Activated gamma-delta T cell treated with anti-CD3 and anti-CD28 coated beads, Interleukin-2, amount 50 U/mL, for 16 hours (primary cell): ENCODE measurements around the gene SOBP.
A peak's percentile ranks its signal among the peaks of the same experiment; 100 is the strongest.

Experiments used
- DNase-seq: peaks from one replicate; pipeline ENCODE4 v3.0.0-alpha.2; 2020; ENCODE audit warnings: low read depth

The SOBP gene

GRCh38 chr6:107661291-107661690, 171.4 kb downstream of the SOBP start:
- no peak for DNase-seq

DNA sequence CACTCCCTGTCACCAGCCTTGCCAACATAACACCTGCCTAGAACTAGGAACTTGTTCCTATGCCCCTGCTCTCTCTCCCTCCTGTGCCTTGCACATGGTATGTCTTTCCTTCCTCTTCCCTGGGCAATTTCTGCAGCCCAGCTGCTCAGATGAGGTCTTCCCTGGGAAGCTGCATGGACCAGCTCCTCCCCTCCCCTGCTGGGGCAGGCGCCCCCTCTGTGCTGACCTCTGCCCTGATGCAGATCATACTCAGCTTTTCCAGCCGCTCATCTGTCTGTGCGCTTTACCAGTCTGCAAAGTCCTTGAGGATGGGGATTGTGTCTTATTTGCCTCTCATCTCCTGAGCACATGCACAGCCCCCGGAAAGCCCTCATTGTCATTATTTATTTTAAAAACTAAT, 172.4 kb downstream of the SOBP start:
- DNase-seq, result no peak

- no peak for DNase-seq
Observed at GRCh38 chr6:107663308-107663707, 173.4 kb downstream of the SOBP start.

DNA sequence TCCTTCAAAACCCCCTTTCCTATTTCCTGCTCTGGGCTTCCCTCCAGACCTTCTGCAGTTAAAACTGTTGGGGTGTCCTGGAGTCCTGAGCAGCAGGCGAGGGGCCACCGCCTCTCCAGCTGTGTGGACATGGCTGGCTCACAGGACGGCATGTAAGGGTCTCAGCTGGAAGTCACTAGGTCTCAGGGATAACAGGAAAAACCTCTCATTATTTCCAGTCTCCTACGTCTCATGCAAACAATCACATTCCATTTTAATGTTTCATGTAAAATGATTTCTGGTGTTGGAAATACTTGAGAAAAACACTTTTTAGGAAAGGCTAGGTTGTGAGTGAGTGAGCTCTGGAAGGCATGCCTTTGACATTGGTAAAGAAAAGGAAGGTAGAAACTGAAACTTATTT, 175.5 kb downstream of the SOBP start:
- DNase-seq, result no peak

DNA sequence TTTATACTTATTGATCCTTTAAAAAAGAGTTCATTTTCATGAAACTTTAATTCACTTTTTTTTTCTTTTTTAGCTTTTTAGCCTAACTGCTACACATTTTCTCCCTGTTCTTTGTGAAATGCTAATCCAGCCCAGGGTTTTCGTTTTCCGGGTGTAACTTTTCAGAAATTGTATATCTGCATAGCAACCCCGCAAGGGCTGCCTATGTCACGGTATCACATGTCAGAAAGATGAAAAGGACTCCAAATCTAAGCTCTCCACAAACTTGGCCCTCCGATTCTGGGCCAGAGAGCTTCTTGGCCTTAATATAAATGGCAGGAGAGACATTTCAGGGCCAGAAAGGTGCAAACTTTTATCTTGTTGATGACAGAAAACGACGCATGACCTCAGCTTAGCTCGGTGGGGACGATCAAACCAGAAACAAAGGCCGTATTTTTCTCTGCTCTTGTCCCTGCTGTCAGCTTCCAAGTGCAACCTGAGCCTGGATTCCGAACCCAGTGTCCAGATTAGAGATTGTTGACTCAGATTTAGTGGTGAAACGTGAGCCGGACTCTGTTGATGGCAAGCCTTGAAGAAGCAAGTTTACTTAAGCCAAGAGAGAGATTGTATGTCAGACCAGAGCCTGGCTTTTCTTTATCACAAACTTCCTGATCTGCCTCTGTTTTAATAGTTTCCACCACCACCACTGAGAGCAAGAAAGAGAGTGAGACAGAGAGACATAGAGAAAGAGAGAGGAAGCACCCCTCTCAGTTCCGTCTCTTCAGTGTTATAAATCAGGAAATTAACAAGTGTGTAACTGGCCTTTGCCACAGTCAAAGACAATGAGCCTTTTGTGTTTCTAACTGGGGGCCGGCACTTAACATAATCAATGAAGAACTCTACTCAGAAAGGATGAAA, 176.4 kb downstream of the SOBP start:
- no peak for DNase-seq

DNA sequence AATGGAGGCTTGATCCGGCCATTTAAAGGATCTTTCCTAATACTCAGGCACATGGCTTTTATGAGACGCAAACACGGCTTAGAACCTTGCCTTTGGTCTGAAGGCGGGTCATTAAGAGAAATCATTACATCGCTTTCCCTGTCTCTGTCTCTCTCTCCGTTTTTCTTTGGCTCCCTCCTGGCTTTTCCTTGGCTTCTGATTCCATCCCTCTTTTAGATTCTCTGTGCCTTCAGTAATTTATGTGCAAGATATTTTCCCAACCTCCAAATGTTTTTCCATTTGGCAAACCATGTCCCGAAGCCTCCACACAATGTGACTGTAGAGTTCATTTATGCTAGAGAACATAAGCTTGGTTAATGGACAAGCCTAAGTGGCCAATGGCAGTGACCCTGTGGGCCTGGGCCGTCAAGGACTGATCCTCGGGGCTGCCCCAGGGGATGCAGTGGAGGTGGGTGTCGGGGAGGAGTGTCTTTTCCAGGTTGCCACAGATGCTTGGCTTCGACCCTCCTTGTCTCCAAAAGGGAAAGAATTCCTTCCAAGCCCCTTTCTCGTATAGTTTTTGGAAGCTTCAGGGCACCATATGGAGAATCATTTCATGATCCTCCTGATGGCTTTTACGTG, 177.2 kb downstream of the SOBP start:
- no peak for DNase-seq

- no peak for DNase-seq
Observed at GRCh38 chr6:107667790-107668189, 177.9 kb downstream of the SOBP start.

DNA sequence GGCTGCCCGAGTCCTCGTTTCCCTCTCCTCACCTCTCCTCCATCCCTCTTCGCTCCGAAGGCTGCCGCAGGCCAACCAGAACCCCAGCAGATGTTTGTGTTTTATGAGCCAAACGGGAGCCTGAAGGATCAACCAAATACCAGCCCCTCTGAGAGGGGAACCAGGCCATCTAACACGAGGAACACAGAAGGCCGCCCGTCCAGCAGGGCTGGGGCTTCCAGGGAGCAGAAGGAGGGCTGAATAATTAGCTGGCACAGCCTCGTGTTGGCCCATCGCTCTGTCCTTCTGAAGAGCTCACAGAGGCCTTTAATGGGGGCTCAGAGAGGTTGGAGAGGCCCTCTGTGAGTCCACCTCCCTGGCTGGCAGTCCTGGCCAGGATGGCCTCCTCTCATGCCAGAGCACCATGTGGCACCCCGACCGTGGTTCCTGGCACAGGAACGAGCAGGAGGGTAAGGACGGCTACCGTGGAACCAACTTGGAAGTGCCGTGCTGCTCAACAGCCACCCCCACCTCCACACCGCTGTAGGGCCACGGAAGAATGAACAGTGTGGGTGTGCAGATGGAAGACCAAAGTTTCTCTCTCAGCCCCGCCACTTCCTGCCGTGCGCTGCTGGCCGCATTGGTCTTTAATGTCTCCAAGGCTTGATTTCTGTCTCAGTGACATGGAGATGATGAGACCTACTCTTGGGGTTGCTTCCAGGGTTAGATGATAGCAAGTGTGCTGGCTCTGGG, 179.0 kb downstream of the SOBP start:
- DNase-seq, result no peak

GRCh38 chr6:107670792-107671199, 180.9 kb downstream of the SOBP start:
- no peak for DNase-seq

DNA sequence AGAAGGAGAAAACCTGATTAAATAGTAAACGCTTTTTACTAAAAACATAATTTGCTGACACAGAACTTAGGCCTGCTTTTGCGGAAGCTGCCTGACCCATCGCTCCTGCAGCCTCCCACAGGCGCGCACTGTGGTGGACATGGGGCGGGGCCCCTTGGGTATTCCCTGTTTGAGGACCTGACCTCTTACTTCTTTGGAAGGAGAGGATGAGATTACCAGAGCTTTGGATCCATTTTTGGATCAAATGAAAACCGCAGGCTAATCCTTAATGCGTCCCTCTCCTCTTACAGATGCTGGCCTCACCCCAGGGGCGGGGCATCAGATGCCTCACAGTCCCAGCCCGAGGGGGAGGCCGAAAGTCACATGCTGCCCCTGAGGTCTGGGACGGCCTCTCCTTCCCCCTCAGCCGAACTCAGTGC, 183.2 kb downstream of the SOBP start:
- DNase-seq, result no peak

DNA sequence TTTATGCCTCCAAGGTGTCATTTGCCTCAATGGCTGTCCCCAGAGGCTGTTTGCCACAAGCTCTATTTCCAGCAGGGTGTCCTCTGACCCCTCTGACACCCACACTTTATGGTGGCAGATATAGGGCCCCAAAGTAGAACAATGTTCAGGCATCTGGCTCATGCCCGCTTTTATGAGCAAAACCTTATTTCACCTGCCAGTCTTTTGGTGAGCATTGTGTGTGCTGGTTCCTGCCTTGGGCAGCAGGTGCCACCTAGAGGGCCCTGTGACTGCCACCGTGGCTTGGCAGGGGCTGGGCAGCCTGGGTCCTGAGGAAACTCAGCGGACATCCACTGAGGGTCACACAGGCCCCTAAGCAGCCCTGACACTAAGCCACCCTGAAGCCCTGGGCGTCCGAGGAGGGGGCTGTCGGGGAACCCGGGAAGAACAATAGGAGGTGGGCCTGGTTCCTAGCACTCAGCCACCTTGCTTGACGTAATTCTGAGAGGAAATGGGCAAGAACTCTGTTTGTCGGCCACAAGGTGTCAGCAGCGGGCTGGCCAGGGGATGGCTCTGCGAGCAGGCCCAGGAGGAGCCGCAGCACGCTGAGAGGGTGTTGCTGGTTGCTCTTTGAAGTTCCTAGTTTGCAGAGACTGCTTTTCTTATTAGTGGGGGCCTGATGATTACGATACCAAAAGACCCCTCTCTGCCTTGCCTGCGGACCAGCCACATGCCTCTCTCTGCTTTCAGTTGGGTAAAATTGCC, 185.2 kb downstream of the SOBP start:
- DNase-seq, result peak; percentile 79

DNA sequence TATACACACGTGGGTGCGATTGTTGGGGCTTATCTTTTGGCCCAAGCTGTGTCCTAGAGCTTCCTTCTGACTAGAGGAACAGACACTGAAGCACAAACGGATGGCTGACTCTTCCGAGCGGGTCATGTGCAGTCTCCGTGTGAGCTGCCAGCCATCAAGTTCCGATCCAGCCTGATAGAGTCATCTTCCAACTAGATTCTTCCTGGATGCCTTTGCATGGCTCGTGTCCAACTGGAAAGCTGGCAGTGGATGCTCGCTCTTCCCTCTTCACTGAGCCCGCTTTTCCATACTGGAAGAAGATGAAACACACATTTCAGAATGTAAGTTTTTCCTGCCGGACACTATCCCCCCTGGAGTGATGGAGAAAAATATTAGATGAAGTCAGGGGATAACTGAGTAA, 186.1 kb downstream of the SOBP start:
- DNase-seq, result no peak

DNA sequence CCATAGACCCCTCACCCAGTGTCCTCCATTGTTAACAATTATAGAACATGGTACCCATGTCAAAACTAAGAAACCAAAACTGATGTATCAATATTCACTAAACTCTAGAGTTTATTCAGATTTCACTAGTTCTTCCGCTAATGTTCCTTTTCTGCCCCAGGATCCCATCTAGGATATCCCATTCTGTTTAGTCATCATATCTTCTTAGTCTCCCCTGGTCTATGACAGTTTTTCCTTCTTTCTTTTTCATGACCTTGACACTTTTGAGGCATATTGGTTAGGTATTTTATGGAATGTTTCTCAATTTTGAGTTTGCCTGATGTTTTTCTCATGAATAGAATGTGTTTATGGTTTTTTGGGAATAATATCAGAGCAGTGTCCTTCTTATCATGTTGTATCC, 187.5 kb downstream of the SOBP start:
- DNase-seq, result no peak

GRCh38 chr6:107679457-107679856, 189.5 kb downstream of the SOBP start:
- no peak for DNase-seq

DNA sequence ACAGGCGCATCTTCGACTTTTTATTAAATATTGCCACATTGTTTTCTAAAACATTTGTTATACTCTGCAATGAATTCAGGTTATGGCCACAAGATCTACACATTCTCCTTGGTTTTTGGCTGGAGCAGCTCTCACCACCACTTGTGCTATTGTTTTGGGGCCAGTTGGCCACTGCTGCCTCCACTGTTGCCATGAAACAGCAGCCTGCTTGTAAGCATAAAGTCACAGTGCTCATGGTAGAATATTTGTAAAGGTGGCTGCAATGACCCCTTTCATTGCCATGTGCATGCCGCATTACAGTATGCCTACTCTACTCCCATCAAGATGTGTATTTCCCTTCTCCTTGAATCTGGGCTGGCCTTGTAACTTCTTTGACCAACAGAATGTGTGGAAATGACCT, 192.8 kb downstream of the SOBP start:
- no peak for DNase-seq

DNA sequence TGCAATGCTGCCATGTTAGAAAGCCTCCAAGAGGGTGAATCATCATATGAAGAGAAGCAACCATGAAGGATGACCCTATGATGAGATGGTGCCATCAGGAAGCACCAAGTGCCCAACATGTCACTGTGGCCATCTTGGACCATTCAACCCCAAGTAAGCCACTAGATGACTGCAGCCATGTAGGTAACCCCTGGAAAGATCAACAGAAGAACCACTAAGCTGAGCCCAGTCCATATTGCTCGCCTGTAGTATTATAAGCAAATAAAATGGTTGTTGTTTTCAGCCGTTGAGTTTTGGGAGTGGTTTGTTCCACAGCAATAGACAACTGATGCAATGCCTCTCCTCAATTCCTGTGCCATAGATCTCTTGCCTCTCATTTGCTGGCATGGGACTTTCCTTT, 193.3 kb downstream of the SOBP start:
- DNase-seq, result no peak

GRCh38 chr6:107684996-107685395, 195.1 kb downstream of the SOBP start:
- DNase-seq, result no peak

GRCh38 chr6:107689190-107689589, 199.3 kb downstream of the SOBP start:
- no peak for DNase-seq

DNA sequence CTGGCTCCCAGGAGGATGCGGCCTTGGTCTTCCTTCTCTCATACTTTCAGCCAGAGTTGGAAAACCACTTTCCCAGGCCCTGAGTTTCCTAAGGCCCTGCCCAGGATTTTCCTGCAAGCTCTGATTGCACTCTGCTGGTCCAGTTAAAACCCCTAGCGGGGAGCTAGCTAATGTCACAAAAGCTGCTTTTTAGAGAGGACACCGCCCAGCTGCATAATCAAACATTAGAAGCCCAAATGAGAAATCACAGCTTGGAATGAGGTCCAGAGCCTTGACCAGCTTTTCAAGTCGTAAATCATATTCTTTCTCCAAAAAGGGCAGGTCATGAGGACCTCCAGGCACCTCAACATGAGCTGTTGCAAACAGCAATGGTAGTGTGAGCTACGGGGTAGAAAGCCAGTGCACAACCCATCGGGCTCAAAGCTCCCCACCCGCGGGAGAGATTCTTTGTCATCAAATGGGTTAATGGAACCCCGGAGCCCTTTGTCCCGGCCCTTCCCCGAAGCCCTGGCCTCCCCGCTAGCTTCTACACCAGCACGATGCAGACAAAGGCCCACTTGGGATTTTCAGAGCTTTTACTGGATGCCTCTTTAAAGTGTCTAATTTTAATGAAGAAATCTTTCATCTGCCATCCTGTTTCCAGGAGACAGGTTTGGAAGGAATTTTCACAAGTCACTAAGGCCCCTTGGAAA, 200.2 kb downstream of the SOBP start:
- no peak for DNase-seq

DNA sequence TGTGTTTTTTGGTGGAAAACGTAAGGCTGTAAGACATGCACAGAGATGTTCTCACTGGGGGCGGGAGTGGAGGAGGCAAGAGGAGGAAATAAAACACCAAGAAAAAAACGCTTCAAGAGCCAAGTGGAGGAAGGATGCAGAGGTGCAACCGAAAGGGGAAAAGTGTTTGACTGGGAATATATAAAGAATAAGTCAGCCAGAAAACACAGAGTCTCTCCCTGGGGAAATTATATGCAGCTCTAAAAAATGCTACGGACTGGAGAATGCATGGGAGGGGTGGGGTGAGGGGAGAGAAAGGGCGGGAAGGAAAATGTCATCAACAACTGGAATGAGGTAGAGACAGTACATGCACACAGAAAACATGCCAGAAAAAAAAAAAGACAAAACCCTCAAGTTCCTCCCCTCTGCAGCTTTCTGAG, 200.7 kb downstream of the SOBP start:
- no peak for DNase-seq

DNA sequence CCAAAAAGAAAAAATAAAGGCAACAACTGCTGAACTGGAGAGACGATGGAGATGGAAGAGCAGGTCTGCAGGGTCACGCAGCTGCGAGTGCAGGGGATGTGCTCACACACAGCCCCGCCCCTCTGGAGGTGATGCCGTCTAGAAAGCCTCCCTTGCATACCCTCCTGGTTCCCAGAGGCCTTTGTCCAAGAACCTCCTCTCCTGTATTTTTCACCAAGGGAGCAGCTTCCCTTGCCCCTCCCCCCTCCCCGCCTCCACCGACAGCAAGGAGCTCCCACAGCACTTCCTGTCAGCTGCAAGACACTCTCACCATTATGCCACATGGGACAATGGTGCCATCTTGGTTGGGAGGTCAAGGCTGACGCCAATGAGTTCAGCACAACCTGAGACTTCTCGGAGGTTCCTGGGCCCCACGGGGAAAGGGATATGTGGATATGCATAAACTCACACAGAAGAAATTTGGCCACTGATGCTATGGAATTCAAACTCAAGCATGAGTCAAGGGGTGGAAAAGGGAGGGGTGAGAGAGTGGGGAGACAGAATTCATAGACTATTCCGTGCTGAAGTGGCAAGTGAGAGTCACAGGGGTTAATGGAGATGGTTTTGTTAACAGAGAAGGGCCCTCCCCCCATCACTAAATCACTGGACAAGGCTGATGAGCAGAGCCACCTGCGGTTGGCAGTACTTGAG, 201.3 kb downstream of the SOBP start:
- no peak for DNase-seq
